H54 (cell line): ENCODE results near the gene TMEM121B.

Experiments used
- DNase-seq: peaks from one replicate; pipeline ENCODE4 v3.0.0; 2011; ENCODE audit warnings: low spot score, mixed read lengths; ENCODE audit not compliant: insufficient read length
- FAIRE-seq: peaks from 3 replicates; lab custom pipeline; 2011; peaks lifted over from hg19 to GRCh38; lab: Jason Lieb, UNC
- POLR2A ChIP-seq: IDR thresholded peaks from 2 replicates; pipeline ENCODE4 v1.6.1; 2011; ENCODE audit warnings: low read depth, mild to moderate bottlenecking, low read length

The TMEM121B gene

GRCh38 chr22:17102297-17102667 is 18.9 kb downstream of the TMEM121B start:
- no peak for TF ChIP-seq POLR2A
- DNase-seq (no peak), FAIRE-seq (no peak)

GRCh38 chr22:17101475-17102296 is 19.5 kb downstream of the TMEM121B start:
- no peak for TF ChIP-seq POLR2A

DNA sequence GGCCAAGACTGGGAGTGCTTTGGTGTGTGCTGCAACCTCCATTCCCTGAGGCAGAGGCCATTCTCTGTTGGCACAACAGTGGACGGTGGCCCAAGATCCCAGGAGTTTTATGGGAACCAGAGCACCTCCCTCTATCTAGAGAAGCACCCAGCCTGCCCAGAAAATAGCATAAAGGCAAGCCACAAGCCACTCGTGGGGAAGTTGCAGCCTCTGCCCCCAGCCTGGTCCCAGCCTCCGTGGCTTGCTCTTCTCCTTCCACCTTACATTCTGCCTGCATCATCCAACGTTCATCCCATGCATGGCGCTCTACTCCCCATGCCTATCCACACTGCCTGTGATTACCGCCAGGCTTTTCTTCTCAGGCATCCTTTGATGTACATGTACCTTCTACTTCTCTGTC is 20.5 kb downstream of the TMEM121B start:
- no peak for TF ChIP-seq POLR2A
- FAIRE-seq (no peak), DNase-seq (no peak)

More at GRCh38 chr22:17101475-17102296, 19.5 kb downstream of the TMEM121B start:
- DNase-seq (no peak), FAIRE-seq (no peak)

- no peak for DNase-seq
- no peak for FAIRE-seq
- TF ChIP-seq POLR2A = no peak
Observed at GRCh38 chr22:17098379-17098819, 22.8 kb downstream of the TMEM121B start.

GRCh38 chr22:17097701-17098100 is 23.5 kb downstream of the TMEM121B start:
- FAIRE-seq (no peak), DNase-seq (no peak)
- no peak for TF ChIP-seq POLR2A

DNA sequence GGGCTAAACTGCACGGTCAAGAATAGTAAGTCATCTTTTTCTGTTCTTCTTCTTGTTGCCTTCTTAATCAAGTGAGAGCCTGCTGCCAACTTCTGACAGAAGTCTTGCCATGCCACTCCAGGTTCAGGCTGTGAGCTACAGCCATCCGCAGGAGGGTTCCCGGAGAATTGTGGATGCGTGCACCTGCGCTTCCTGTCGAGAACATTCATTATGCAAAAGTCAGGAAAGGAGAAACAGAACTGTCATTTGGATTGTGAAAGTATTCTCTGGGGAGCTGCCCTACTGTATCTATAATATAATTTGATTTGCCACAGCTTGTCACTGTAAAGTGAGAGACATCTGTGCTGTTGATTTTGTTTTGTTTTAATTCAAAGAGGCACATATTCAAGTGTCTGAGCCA is 24.1 kb downstream of the TMEM121B start:
- FAIRE-seq (no peak), DNase-seq (no peak)
- no peak for TF ChIP-seq POLR2A

DNA sequence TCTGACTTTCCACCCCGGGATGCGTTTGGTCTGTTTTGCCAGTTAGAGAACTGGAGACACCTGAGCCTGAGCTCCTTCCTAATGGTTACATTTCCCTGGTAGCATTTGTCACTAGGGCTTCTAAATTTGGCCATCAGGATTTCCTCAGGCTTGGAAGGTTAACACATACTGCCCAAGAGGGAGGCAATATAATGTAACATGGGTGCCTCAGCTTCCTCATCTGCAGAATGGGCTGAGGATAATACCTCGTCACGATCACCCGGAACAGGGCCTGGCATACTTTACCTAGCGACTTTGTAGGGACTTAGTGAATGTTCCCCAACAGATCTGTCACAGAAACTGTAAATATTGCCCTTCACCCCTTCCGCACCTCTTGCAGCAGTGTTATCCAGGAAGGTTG is 25.1 kb downstream of the TMEM121B start:
- DNase-seq (no peak), FAIRE-seq (no peak)
- no peak for TF ChIP-seq POLR2A

DNA sequence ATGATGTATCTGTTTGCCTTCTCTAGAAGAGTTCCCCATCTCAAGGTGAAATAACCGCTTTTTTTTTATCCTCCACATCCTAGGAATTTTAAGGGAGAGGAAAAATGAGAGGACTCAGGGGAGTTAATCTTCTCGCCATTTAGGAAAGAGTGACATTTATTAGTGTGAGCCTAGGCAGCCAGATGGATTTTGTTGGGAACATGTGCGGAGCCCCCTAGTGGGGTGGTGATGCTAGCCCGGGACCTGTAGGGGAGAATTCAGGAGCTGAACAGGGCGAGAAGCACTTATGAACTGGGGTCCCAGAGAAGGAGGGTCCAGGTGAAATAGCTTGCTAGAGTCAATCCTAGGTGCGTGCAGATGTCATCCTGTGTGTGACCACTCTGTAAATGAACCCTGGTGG is 25.6 kb downstream of the TMEM121B start:
- DNase-seq = no peak
- no peak for TF ChIP-seq POLR2A
- FAIRE-seq = no peak

- DNase-seq (no peak), FAIRE-seq (no peak)
- no peak for TF ChIP-seq POLR2A
Observed at GRCh38 chr22:17093081-17093480, 28.1 kb downstream of the TMEM121B start.

DNA sequence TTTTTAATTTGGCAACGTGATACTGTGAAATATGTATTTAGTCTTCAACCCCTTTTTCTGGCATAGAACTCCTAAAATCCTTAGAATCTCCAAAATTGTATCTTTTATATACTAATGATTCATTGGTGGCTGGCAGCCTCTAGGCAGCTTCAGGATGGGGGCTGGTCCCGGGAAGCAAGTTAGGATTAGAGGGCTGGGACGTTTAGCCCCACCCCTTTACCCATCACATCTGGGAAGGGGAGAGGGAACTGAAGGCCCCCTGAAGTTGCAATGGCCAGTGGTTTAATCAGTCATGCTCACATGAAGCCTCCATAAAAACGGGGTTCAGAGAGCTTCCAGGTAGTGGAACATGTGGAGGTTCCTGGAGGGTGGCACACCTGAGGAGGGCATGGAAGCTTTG is 29.3 kb downstream of the TMEM121B start:
- TF ChIP-seq POLR2A = no peak
- FAIRE-seq = no peak

DNA sequence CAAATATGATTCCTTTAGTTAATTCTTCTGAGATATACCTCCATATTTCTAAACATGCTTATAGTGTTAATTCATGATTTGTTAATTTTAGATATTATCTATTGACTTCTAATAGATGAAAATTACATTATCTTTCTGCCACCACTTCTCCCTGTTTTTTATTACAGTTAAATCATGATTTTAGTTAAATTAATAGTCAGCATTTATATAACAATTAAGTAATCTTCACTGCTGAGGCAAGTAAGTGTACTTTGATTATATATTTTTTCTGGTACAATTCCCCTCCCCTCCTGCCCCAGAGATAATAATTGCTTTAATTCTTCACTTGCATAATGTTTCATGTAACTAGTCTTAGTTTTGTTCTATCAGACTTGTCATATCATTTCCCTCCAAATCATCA is 30.6 kb downstream of the TMEM121B start:
- no peak for FAIRE-seq
- DNase-seq = no peak
- TF ChIP-seq POLR2A = no peak

More for the DNA sequence above, 29.3 kb downstream of the TMEM121B start:
- DNase-seq = no peak

GRCh38 chr22:17087498-17088131 is 33.5 kb downstream of the TMEM121B start:
- DNase-seq = no peak
- no peak for FAIRE-seq
- no peak for TF ChIP-seq POLR2A

DNA sequence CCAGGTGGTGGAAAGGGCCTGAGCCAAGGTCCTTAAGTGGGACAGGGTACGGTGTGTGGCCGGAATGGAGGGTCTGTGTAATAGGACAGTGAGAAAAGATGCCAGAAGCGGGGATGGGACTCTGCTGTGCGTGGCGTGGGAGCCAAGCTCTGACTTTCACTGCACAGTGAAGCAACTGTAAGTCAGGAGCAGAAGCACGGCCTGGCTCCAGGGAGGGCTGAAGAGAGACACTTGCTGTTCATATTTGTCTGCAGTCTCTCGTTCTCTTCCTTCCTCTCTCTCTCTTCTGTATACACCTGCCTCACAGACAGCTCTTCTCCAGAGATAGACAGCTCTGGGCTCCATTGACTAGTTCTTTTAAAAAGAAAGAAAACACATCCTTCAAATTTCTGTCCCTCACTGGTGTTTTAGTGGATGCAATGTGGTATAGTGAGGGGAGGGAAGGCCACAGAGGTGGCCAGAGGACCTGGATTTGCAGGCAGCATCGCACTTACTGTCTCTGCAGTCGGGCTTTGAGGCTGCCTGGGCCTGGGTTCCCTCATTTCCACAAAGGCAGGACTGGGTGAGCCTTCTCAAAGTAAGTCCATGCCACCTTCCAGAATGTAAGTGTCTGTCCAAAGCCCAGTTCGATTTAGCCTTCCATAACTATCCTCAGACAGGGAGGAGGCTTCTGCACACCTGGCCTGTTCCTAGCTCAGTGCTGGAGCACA is 34.2 kb downstream of the TMEM121B start:
- DNase-seq = no peak
- no peak for TF ChIP-seq POLR2A
- no peak for FAIRE-seq

GRCh38 chr22:17086296-17086695 is 34.9 kb downstream of the TMEM121B start:
- no peak for FAIRE-seq
- no peak for DNase-seq
- no peak for TF ChIP-seq POLR2A
